Pancreas (tissue), 10 donors: ENCODE measurements around the gene CHST8. TPM values are rescaled to one million over a fixed set of nuclear protein-coding genes. Genes with fewer than 3 reads are reported as not detected.
A peak's percentile ranks its signal among the peaks of the same experiment; 100 is the strongest.

Source experiments
- ATAC-seq, 4 donors: fragments of 200-7000 bp; cut with Tn5 transposase; one replicate each; pipeline versions ENCODE4 v1.8.0 to v1.9.1; 2020; ENCODE audit warnings: mild to moderate bottlenecking in 4 of 4, moderate library complexity in 4 of 4
- DNase-seq, 6 donors: peaks; one replicate each; pipeline ENCODE4 v3.0.0-alpha.2; 2020
- FAIRE-seq: peaks from 2 replicates; lab custom pipeline; 2012; peaks lifted over from hg19 to GRCh38; lab: Jason Lieb, UNC
- H3K27ac ChIP-seq, 4 donors: fragments of 200-600 bp; sonication (generic); 1 replicate in 3 of 4; 2 replicates in 1 of 4; pipeline versions ENCODE4 v1.5.0 to v1.8.0; 2020
- H3K27me3 ChIP-seq, 4 donors: fragments of 200-600 bp; one replicate each; pipeline ENCODE4 v1.8.0; 2021
- H3K36me3 ChIP-seq, 3 donors: fragments of 200-600 bp; sonication (generic) in 1 of 3; one replicate each; pipeline versions ENCODE4 v1.5.0 to v1.8.0; 2020 to 2021
- H3K4me1 ChIP-seq, 3 donors: fragments of 200-600 bp; one replicate each; pipeline ENCODE4 v1.8.0; 2021
- H3K4me3 ChIP-seq, 4 donors: fragments of 200-600 bp; sonication (generic) in 2 of 4; one replicate each; pipeline versions ENCODE4 v1.5.0 to v1.8.0; 2020 to 2021
- H3K9me3 ChIP-seq, 4 donors: fragments of 200-600 bp; one replicate each; pipeline ENCODE4 v1.8.0; 2021
- WGBS, 2 donors: extraction: QIAGEN DNeasy Blood & Tissue Kit; methylation state at CpG; one replicate each; pipeline ENCODE4 v1.1.7; 2013; 5-methylcytosine and 5-hydroxymethylcytosine counted together
- intact Hi-C, 3 donors: fragments of 100-400 bp; cut with DNase I; formaldehyde crosslinking; loops; one replicate each; pipeline versions ENCODE4 v1.11.1 to v1.14.2; 2022
- polyA plus RNA-seq, 2 donors: library from polyadenylated mRNA; stranded (reverse); fragments of 200-250 nt; gene quantifications; one replicate each; pipeline ENCODE4 v1.2.3, GENCODE V29; 2013
- total RNA-seq, 6 donors: library from RNA; stranded (reverse); fragmentation: NEBNext Ultra II Directional in 4 of 6; extraction: Animal tissue kit (Norgen Biotek cat#: 25700) in 4 of 6; gene quantifications; one replicate each; pipeline versions ENCODE4 v1.2.1 to v1.2.4, GENCODE V29; 2021 to 2023
- TF ChIP-seq, protein P1 (sequence below), 4 donors: fragments of 200-600 bp; sonication (generic) in 3 of 4; IDR thresholded peaks; one replicate each; pipeline versions ENCODE4 v1.5.0 to v1.8.0; 2021; ENCODE audit warnings: antibody characterized with exemption in 4 of 4
- donor health status: healthy with polysubstance abuse.
- donor health status: DM: no; HTN: no; CAD: no; lungs with moderate emphysema.
- donor health status: DM: no; HTN: no; CAD: no.
- donor health status: control.
- donor health status: control.
- donor health status: Bipolar disorder and iron deficiency.
- donor health status: DM: yes; HTN: yes; CAD: no.
- donor health status: DM: no; HTN: no; CAD: no.
- donor health status: DM: no; HTN: no; CAD: no.
- donor health status: DM: yes; HTN: yes; CAD: no.

CHST8 gene
- total and polyA plus RNA-seq, 8 donors = 0.41 to 3.6 (median 0.89) TPM

DNA sequence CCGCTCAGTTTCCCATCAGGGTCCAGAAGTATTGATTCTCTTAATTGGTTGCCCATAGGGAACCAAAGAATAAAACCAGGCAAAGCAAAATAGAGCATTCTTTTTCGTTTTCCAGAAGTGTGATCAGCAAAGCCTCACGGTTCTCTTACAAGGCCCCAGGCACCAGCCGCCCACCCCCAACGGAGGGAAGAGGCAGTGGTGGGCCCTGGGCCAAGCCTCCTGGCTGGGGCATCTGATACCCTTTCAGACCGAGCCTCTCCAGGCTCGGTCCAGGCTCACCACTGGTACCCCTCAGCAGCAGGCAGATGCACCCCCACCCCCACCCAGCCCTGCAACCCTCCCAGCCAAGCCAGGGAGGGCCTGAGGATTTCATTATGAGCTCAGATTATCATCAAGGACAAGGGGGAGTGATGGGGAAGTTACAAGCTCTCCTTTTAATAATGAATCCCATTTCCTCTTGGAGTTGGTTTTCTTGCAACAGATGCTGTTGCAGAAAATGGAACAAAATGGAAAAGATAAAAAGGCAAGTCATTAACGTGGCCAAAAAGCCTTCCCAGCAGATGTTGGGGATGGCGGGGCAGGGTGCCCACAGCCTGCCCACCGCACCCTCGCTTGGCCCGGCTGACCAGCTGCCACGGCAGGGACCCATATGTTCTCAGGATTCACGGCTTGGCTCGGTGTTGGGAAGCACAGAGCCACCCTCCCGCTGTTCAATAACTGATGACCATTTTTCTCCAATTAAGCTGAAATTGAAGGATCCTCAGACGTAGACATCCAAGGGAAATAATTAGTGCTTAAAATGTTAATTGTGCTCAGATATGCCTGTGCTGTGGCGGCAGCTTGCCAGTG lies 129.1 kb downstream of the CHST8 start:
- Histone ChIP-seq H3K9me3 (no peaks in the 10 kb centered on the region), H3K36me3 (no peaks in the 10 kb centered on the region), H3K27ac (no peak overlapping the region), H3K4me3 (no peak overlapping the region), H3K4me1 (no peaks in the 10 kb centered on the region), H3K27me3 (no peaks in the 10 kb centered on the region)
- no peak for ATAC-seq
- no peak for FAIRE-seq
- DNase-seq = no peak
- 53 to 66% methylated on average over 18 of the region's 18 CpGs for WGBS, 2 donors
- intact Hi-C loops = no loop called here
- TF ChIP-seq, protein P1, sequence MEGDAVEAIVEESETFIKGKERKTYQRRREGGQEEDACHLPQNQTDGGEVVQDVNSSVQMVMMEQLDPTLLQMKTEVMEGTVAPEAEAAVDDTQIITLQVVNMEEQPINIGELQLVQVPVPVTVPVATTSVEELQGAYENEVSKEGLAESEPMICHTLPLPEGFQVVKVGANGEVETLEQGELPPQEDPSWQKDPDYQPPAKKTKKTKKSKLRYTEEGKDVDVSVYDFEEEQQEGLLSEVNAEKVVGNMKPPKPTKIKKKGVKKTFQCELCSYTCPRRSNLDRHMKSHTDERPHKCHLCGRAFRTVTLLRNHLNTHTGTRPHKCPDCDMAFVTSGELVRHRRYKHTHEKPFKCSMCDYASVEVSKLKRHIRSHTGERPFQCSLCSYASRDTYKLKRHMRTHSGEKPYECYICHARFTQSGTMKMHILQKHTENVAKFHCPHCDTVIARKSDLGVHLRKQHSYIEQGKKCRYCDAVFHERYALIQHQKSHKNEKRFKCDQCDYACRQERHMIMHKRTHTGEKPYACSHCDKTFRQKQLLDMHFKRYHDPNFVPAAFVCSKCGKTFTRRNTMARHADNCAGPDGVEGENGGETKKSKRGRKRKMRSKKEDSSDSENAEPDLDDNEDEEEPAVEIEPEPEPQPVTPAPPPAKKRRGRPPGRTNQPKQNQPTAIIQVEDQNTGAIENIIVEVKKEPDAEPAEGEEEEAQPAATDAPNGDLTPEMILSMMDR (IDR thresholded peaks at IDR 0.05) = no peak

GRCh38 chr19:33751436-33751770 lies 129.7 kb downstream of the CHST8 start:
- no peak overlapping the region for H3K4me3 ChIP-seq
- intact Hi-C loops = no loop called here
- no peaks in the 10 kb centered on the region for H3K36me3 ChIP-seq
- H3K27ac ChIP-seq = no peak overlapping the region
- no peaks in the 10 kb centered on the region for H3K4me1 ChIP-seq
- TF ChIP-seq, protein P1 (IDR thresholded peaks at IDR 0.05) = no peak
- DNase-seq = no peak
- 61 to 82% methylated on average over 5 of the region's 5 CpGs for WGBS, 2 donors
- FAIRE-seq = no peak
- no peaks in the 10 kb centered on the region for H3K27me3 ChIP-seq
- no peak for ATAC-seq
- H3K9me3 ChIP-seq = no peaks in the 10 kb centered on the region

GRCh38 chr19:33752018-33752800 lies 130.5 kb downstream of the CHST8 start:
- no peaks in the 10 kb centered on the region for H3K4me1 ChIP-seq
- TF ChIP-seq, protein P1 (IDR thresholded peaks at IDR 0.05) = no peak
- no peak for ATAC-seq
- FAIRE-seq = no peak
- no peak overlapping the region for H3K4me3 ChIP-seq
- H3K36me3 ChIP-seq = no peaks in the 10 kb centered on the region
- WGBS, 2 donors = 49 to 64% methylated on average over 27 of the region's 27 CpGs
- peak in 1 of 6 donors; percentile 45 for DNase-seq
- H3K9me3 ChIP-seq = no peaks in the 10 kb centered on the region
- H3K27ac ChIP-seq = no peak overlapping the region
- H3K27me3 ChIP-seq = no peaks in the 10 kb centered on the region
- intact Hi-C loops = no loop called here

- Histone ChIP-seq H3K4me1 (no peaks in the 10 kb centered on the region), H3K27ac (no peak overlapping the region), H3K4me3 (no peak overlapping the region), H3K9me3 (no peaks in the 10 kb centered on the region), H3K27me3 (no peaks in the 10 kb centered on the region), H3K36me3 (no peaks in the 10 kb centered on the region)
- intact Hi-C loops = no loop called here
- DNase-seq (no peak), FAIRE-seq (no peak), ATAC-seq (no peak)
- WGBS, 2 donors = 57 to 81% methylated on average over 6 of the region's 6 CpGs
- TF ChIP-seq, protein P1 (IDR thresholded peaks at IDR 0.05) = no peak
These were observed 131.2 kb downstream of the CHST8 start for GRCh38 chr19:33752945-33753344.
